ENCODE results near the gene PRR20A. TPM values are rescaled to one million over a fixed set of nuclear protein-coding genes. Genes with fewer than 3 reads are reported as not detected.
"Not testable (repeated sequence)": the region's sequence is repeated elsewhere in the genome, so short reads cannot be mapped to it uniquely, and the experiment has no call there.

Gene PRR20A
- total and polyA plus RNA-seq, 2 experiments from 2014 or later, result not detected

DNA sequence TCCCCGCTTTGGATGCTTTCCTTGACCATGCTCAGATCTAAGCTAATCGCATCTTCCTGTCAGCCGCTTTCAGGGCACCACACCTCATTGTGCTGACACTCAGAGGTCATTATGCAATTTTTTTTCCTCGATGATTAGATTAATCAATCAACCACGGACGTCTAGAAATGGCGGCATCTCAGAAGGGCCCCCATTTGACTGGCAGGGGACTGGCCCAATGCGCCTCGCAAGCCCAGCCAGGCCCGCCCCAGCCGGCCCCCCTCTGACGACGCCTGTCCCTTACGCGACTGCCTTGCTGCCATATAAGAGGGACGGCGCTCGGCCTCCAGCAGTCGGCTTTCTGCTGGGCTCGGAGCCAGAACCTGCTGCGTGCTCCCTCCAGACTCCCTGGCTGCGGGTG lies 19.6 kb downstream of the PRR20A start, which contains the start of gene PRR20D:
Gene PRR20D (plus strand): TSS at position 301 of the 400 bp plus-strand sequence. CDS start 387 bp downstream, outside the sequence.
- not testable (repeated sequence) for H3K4me3 ChIP-seq; H3K4me3 Mint-ChIP-seq; H3K79me2 ChIP-seq (replicated peaks; ENCODE audit: insufficient read depth); H3K27me3 Mint-ChIP-seq (ENCODE audit: insufficient read depth, low read depth, poor library complexity); H3F3A ChIP-seq (replicated peaks; ENCODE audit: low read depth); H2AFZ ChIP-seq; H3K4me1 ChIP-seq (ENCODE audit: insufficient read depth); H3K36me3 ChIP-seq (ENCODE audit: insufficient read depth); H3K9me2 ChIP-seq (ENCODE audit: insufficient read depth); H3K9me3 Mint-ChIP-seq; H3K27me3 ChIP-seq (ENCODE audit: insufficient read depth); H3K27ac ChIP-seq (ENCODE audit: low read depth); ATAC-seq; H4K20me1 ChIP-seq (replicated peaks; ENCODE audit: insufficient read depth); H3K36me3 Mint-ChIP-seq (ENCODE audit: low read depth); H3K27ac Mint-ChIP-seq; DNase-seq (ENCODE audit: low spot score); H3K4me1 Mint-ChIP-seq; H3K4me2 ChIP-seq

DNA sequence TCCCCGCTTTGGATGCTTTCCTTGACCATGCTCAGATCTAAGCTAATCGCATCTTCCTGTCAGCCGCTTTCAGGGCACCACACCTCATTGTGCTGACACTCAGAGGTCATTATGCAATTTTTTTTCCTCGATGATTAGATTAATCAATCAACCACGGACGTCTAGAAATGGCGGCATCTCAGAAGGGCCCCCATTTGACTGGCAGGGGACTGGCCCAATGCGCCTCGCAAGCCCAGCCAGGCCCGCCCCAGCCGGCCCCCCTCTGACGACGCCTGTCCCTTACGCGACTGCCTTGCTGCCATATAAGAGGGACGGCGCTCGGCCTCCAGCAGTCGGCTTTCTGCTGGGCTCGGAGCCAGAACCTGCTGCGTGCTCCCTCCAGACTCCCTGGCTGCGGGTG lies 26.2 kb downstream of the PRR20A start, which contains the start of gene PRR20E:
Gene PRR20E (plus strand): TSS at position 301 of the 400 bp plus-strand sequence. CDS start 387 bp downstream, outside the sequence.
- H3K4me2 ChIP-seq; H3K4me1 Mint-ChIP-seq; H3K27ac ChIP-seq (ENCODE audit: low read depth); H3K9me3 Mint-ChIP-seq; H3K27me3 Mint-ChIP-seq (ENCODE audit: insufficient read depth, low read depth, poor library complexity); H3K4me1 ChIP-seq (ENCODE audit: insufficient read depth); H2AFZ ChIP-seq; H3K4me3 ChIP-seq; DNase-seq (ENCODE audit: low spot score); H3K79me2 ChIP-seq (replicated peaks; ENCODE audit: insufficient read depth); H4K20me1 ChIP-seq (replicated peaks; ENCODE audit: insufficient read depth); H3K36me3 Mint-ChIP-seq (ENCODE audit: low read depth); H3K36me3 ChIP-seq (ENCODE audit: insufficient read depth); H3K27me3 ChIP-seq (ENCODE audit: insufficient read depth); H3K4me3 Mint-ChIP-seq; H3F3A ChIP-seq (replicated peaks; ENCODE audit: low read depth); H3K9me2 ChIP-seq (ENCODE audit: insufficient read depth); H3K27ac Mint-ChIP-seq; ATAC-seq: not testable (repeated sequence)

- no peaks in the 10 kb centered on the region for H3K36me3 ChIP-seq (ENCODE audit: insufficient read depth)
- H3K4me3 ChIP-seq, result no peak overlapping the region
- H3K4me1 Mint-ChIP-seq, result no peaks in the 10 kb centered on the region
- H3K9me3 Mint-ChIP-seq, result no peaks in the 10 kb centered on the region
- ATAC-seq, result no peak
- H3K4me1 ChIP-seq (ENCODE audit: insufficient read depth), result no peaks in the 10 kb centered on the region
- no peaks in the 10 kb centered on the region for H3K27me3 ChIP-seq (ENCODE audit: insufficient read depth)
- no peaks in the 10 kb centered on the region for H3K9me2 ChIP-seq (ENCODE audit: insufficient read depth)
- H3K4me3 Mint-ChIP-seq, result no peak overlapping the region
- H2AFZ ChIP-seq, result no peak overlapping the region
- no peak overlapping the region for H3K27ac Mint-ChIP-seq
- H3K79me2 ChIP-seq (replicated peaks; ENCODE audit: insufficient read depth), result no peaks in the 10 kb centered on the region
- H3K27me3 Mint-ChIP-seq (ENCODE audit: insufficient read depth, low read depth, poor library complexity), result no peaks in the 10 kb centered on the region
- H3K27ac ChIP-seq (ENCODE audit: low read depth), result no peak overlapping the region
- H3F3A ChIP-seq (replicated peaks; ENCODE audit: low read depth), result no peaks in the 10 kb centered on the region
- no peak overlapping the region for H3K4me2 ChIP-seq
- H3K36me3 Mint-ChIP-seq (ENCODE audit: low read depth), result no peaks in the 10 kb centered on the region
- no peak for DNase-seq (ENCODE audit: low spot score)
- H4K20me1 ChIP-seq (replicated peaks; ENCODE audit: insufficient read depth), result no peaks in the 10 kb centered on the region
- TF ChIP-seq EZH2 (IDR thresholded peaks at IDR 0.05; ENCODE audit: low read depth, unreplicated experiment), result no peak
- TF ChIP-seq ZNF114 (CRISPR knock-in tag; IDR thresholded peaks at IDR 0.05), result no peak
- no peak for TF ChIP-seq CREB1 (CRISPR knock-in tag; IDR thresholded peaks at IDR 0.05; ENCODE audit: low read depth)
- TF ChIP-seq ZNF331 (CRISPR knock-in tag; IDR thresholded peaks at IDR 0.05; ENCODE audit: low read depth), result no peak
- no peak for TF ChIP-seq CTCF (conservative IDR thresholded peaks at IDR 0.05; ENCODE audit: low read depth in 2 of 2)
- TF ChIP-seq NANOG (IDR thresholded peaks at IDR 0.05; ENCODE audit: borderline replicate concordance), result no peak
- TF ChIP-seq JUNB (IDR thresholded peaks at IDR 0.05; ENCODE audit: unreplicated experiment), result no peak
- no peak for TF ChIP-seq POLR2AphosphoS5 (IDR thresholded peaks at IDR 0.05; ENCODE audit: low read depth)
- TF ChIP-seq, protein P1, sequence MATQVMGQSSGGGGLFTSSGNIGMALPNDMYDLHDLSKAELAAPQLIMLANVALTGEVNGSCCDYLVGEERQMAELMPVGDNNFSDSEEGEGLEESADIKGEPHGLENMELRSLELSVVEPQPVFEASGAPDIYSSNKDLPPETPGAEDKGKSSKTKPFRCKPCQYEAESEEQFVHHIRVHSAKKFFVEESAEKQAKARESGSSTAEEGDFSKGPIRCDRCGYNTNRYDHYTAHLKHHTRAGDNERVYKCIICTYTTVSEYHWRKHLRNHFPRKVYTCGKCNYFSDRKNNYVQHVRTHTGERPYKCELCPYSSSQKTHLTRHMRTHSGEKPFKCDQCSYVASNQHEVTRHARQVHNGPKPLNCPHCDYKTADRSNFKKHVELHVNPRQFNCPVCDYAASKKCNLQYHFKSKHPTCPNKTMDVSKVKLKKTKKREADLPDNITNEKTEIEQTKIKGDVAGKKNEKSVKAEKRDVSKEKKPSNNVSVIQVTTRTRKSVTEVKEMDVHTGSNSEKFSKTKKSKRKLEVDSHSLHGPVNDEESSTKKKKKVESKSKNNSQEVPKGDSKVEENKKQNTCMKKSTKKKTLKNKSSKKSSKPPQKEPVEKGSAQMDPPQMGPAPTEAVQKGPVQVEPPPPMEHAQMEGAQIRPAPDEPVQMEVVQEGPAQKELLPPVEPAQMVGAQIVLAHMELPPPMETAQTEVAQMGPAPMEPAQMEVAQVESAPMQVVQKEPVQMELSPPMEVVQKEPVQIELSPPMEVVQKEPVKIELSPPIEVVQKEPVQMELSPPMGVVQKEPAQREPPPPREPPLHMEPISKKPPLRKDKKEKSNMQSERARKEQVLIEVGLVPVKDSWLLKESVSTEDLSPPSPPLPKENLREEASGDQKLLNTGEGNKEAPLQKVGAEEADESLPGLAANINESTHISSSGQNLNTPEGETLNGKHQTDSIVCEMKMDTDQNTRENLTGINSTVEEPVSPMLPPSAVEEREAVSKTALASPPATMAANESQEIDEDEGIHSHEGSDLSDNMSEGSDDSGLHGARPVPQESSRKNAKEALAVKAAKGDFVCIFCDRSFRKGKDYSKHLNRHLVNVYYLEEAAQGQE (IDR thresholded peaks at IDR 0.05; ENCODE audit: unreplicated experiment), result no peak
- TF ChIP-seq STAT1 (IDR thresholded peaks at IDR 0.05; ENCODE audit: unreplicated experiment), result no peak
Observed at GRCh38 chr13:57191667-57192066, 50.9 kb downstream of the PRR20A start.

Data from GM23338 (cell line).